GM18951 (cell line): ENCODE measurements around the gene MCC.

Experiments used
- POLR2A ChIP-seq: IDR thresholded peaks from 4 replicates; pipeline ENCODE4 v1.6.1; 2011; ENCODE audit warnings: mild to moderate bottlenecking; ENCODE audit not compliant: insufficient read length, insufficient read depth; ENCODE audit errors: extremely low read depth
- in situ Hi-C: fragments of 300-500 bp; cut with MboI; formaldehyde crosslinking; loops from one replicate; pipeline ENCODE4 v1.12.0; 2022; ENCODE audit warnings: low sequenced_read_pairs, mixed read lengths, inconsistent platforms; ENCODE audit not compliant: unreplicated experiment

MCC gene

GRCh38 chr5:113003763-113004162, 484.5 kb downstream of the MCC start:
- in situ Hi-C loops: loop anchor here (25.0 kb wide), 1 partner anchor 509 kb away; the partner anchor contains the start of gene YTHDC2
- TF ChIP-seq POLR2A: no peak

GRCh38 chr5:113002423-113002822, 485.8 kb downstream of the MCC start:
- TF ChIP-seq POLR2A: no peak
- in situ Hi-C loops: loop anchor here (25.0 kb wide), 1 partner anchor 510 kb away; the partner anchor contains the start of gene YTHDC2

DNA sequence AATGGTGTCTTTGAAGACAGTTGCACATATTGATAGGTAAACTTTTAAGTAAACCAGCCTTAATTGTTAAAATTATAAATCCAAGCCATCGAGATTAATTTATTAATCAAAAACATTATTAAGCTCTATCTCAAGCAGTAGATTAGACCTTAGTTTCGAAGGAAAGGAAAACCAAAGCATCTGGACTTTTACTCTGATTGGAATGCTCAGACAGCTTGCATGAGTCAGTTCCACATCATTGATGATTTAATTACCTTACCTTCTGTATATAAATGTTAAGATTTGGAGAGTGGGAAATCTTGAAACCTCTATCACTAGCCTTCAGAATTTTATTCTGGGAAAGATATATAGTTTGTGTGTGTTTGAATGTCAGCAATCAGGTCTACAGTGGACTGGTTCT, 487.8 kb downstream of the MCC start:
- TF ChIP-seq POLR2A: no peak
- in situ Hi-C loops: loop anchor here (25.0 kb wide), 1 partner anchor 512 kb away; the partner anchor contains the start of gene YTHDC2

- in situ Hi-C loops: loop anchor here (10.0 kb wide), 1 partner anchor 327 kb away; no protein-coding TSS in a partner anchor
- no peak for TF ChIP-seq POLR2A
Observed at GRCh38 chr5:112998296-112998695, 490.0 kb downstream of the MCC start.

DNA sequence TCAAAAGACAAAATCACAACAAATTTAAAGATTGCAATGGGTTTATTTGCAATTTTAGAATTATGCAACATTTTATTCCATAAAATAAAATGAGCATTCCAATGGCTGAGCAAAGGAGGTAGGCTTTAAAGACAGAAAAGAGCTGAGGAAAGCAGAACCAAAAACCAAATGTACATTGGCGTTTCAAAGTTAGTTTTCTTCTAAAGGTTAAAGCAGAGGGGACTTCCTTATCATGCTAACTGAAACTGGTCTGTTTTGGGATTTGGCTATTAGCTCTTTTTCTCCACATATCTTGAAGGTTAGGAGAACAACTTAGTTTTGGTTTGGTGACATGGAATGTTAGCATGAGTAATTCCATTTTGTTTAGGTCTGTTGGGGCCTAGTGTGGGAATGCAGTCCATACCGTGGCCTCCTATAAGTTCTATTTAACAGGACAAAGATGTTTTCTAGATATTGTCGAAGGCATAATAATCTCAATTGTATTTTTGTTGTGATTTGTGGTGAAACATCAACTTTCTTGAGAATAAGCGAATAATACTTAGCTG, 491.4 kb downstream of the MCC start:
- no peak for TF ChIP-seq POLR2A
- in situ Hi-C loops: loop anchor here (10.0 kb wide), 1 partner anchor 328 kb away; no protein-coding TSS in a partner anchor

DNA sequence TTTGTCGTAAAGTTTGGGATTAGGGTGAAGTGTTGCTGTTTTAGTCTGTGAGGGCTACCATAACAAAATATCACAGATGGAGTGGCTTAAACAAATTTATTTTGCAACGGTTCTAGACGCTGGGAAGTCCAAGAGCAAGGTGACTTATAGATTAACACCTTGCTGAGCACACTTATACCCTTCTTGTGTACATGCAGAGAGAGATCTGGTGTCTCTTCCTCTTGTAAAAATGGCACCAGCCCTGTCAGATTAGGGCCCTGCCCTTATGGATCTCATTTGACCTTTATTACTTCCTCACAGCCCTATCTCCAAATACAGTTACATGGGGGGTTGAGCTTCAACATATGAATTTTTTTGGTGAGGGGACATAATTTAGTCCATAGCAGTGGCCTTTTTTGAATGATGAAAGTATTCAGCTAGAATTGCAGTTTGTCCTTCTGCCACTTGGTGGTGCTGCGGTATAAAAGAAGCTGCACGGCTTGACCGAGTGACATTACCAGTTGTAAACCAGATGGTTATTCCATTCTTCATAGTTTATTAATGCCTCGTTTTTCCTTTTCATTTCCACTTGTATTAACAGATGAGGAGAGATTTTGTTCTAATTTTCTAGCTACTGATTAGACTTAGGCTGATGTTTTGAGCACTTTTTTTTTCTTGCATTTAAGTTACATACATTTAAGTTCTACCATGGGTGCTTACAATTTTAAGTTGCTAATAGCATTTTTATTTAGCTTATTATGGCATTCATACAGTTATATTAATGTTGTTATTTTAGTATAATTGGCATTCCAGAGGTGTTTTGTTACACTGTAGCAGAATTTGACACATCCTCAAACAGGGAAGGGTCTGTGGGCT, 492.3 kb downstream of the MCC start:
- in situ Hi-C loops: loop anchor here (10.0 kb wide), 1 partner anchor 329 kb away; no protein-coding TSS in a partner anchor
- no peak for TF ChIP-seq POLR2A

GRCh38 chr5:112986224-112986623, 502.0 kb downstream of the MCC start:
- no peak for TF ChIP-seq POLR2A
- in situ Hi-C loops: no loop called here

GRCh38 chr5:112983363-112983762, 504.9 kb downstream of the MCC start:
- TF ChIP-seq POLR2A: no peak
- in situ Hi-C loops: no loop called here

DNA sequence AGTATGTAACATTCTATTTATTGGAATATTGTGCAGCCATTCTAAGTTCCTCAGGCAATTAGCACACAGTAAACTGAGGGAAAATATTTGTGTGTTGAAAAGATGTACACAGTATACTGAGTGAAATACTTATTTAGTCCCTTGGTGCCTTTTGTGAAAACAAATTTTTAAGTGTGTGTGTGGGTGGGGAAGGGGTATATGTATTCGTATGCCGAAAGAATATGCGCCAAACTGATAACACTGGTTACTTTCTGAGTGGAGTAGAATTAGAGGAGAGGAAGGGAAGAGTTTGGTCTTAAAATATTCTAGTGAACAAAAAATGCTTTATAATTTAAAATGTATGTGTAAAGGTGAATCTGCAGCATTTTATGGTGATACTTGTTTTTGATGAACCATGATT, 508.5 kb downstream of the MCC start:
- in situ Hi-C loops: no loop called here
- TF ChIP-seq POLR2A: no peak

DNA sequence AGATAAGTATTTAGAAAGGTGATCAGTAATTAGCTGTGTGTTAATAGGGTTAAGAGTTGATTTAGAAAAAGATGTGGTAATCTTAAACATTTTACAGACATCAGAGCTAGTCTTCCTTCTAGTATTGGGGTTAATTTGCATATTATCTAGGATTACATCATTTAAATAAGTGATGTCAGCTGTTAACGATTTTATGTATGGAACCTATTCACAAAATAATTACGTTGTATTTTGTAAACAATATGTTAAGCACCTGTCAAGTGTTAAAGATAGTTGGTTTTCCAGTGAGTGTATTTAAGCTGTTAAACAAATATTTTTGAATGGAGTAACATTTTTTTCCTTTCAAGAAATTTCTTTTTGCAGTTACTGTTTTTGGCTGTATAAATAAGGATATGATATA, 509.4 kb downstream of the MCC start:
- TF ChIP-seq POLR2A: no peak
- in situ Hi-C loops: no loop called here

- in situ Hi-C loops: no loop called here
- no peak for TF ChIP-seq POLR2A
Observed at GRCh38 chr5:112977440-112977861, 510.8 kb downstream of the MCC start.

- in situ Hi-C loops: no loop called here
- peak; percentile 95 for TF ChIP-seq POLR2A
Observed at GRCh38 chr5:112976432-112977309, 511.6 kb downstream of the MCC start, which contains the start of gene DCP2. TSS of gene DCP2 (plus strand) at chr5:112976798. CDS start at chr5:112976934, 136 bp downstream.
